ENCODE results near the gene GPR101. TPM values are rescaled to one million over a fixed set of nuclear protein-coding genes. Genes with fewer than 3 reads are reported as not detected.
A peak's percentile ranks its signal among the peaks of the same experiment; 100 is the strongest.

GPR101 gene
- total and polyA plus RNA-seq, 11 donors, result not detected

- peaks cover 0 to 39% (median under 1%) of the 10 kb centered on the region in 9 donors for H3K27me3 ChIP-seq
- H3K27ac ChIP-seq, result no peak overlapping the region
- ATAC-seq (no peak), DNase-seq (no peak)
- WGBS, 4 donors, result 74 to 90% (median 82%) methylated on average over 14 of the region's 14 CpGs
- H3K9me3 ChIP-seq, result no peaks in the 10 kb centered on the region
- intact Hi-C loops (cut with DNase I), result loop anchor here in 1 of 10 donors (10.0 kb wide), 1 partner anchor 85 kb away; no protein-coding TSS in a partner anchor
- TF ChIP-seq POLR2A (IDR thresholded peaks at IDR 0.05), result no peak
- no peak for TF ChIP-seq CTCF (IDR thresholded peaks at IDR 0.05)
- H3K4me1 ChIP-seq, result no peaks in the 10 kb centered on the region
- no peaks in the 10 kb centered on the region for H3K36me3 ChIP-seq
- H3K4me3 ChIP-seq, result no peak overlapping the region
Observed at GRCh38 chrX:137040113-137040794, 6.5 kb upstream of the GPR101 start.

- Histone ChIP-seq H3K9me3 (no peaks in the 10 kb centered on the region), H3K4me1 (peaks cover 0 to 26% (median 0%) of the 10 kb centered on the region in 12 donors), H3K36me3 (no peaks in the 10 kb centered on the region), H3K27me3 (peaks cover 0 to 82% (median 18%) of the 10 kb centered on the region in 9 donors), H3K4me3 (no peak overlapping the region), H3K27ac (no peak overlapping the region)
- ATAC-seq (no peak), DNase-seq (no peak)
- TF ChIP-seq POLR2A (IDR thresholded peaks at IDR 0.05) (no peak), CTCF (IDR thresholded peaks at IDR 0.05) (no peak)
- intact Hi-C loops (cut with DNase I), result no loop called here
- 5 to 29% (median 15%) methylated on average over 3 of the region's 3 CpGs for WGBS, 4 donors
Observed at GRCh38 chrX:137034508-137034872, 695 bp upstream of the GPR101 start.

- Histone ChIP-seq H3K36me3 (no peaks in the 10 kb centered on the region), H3K4me3 (peak overlapping the region in 2 of 12 donors; percentile 8 to 23), H3K27me3 (peaks cover 0 to 87% (median 18%) of the 10 kb centered on the region in 9 donors), H3K27ac (no peak overlapping the region), H3K4me1 (peaks cover 0 to 26% (median 0%) of the 10 kb centered on the region in 12 donors), H3K9me3 (no peaks in the 10 kb centered on the region)
- DNase-seq (no peak), ATAC-seq (no peak)
- 5 to 37% (median 17%) methylated on average over 34 of the region's 34 CpGs for WGBS, 4 donors
- intact Hi-C loops (cut with DNase I), result no loop called here
- TF ChIP-seq CTCF (IDR thresholded peaks at IDR 0.05) (no peak), POLR2A (IDR thresholded peaks at IDR 0.05) (no peak)
Observed at GRCh38 chrX:137032841-137033773, 688 bp downstream of the GPR101 start.

- H3K9me3 ChIP-seq, result no peaks in the 10 kb centered on the region
- no peak for DNase-seq
- intact Hi-C loops (cut with DNase I), result no loop called here
- TF ChIP-seq CTCF (IDR thresholded peaks at IDR 0.05) (no peak), POLR2A (IDR thresholded peaks at IDR 0.05) (no peak)
- peaks cover 0 to 26% (median 0%) of the 10 kb centered on the region in 12 donors for H3K4me1 ChIP-seq
- ATAC-seq, result no peak
- peak overlapping the region in 10 of 12 donors; percentile 5 to 47 (median 36) for H3K4me3 ChIP-seq
- no peak overlapping the region for H3K27ac ChIP-seq
- H3K27me3 ChIP-seq, result peaks cover 0 to 82% (median 18%) of the 10 kb centered on the region in 9 donors
- no peaks in the 10 kb centered on the region for H3K36me3 ChIP-seq
- WGBS, 4 donors, result 2 to 36% (median 19%) methylated on average over 16 of the region's 16 CpGs
Observed at GRCh38 chrX:137032341-137032694, 1.5 kb downstream of the GPR101 start.
